ENCODE results near the gene NEDD4. TPM values are rescaled to one million over a fixed set of nuclear protein-coding genes. Genes with fewer than 3 reads are reported as not detected.

Gene NEDD4
- total and polyA plus RNA-seq, 2 of the 4 experiments (the other 2 are of a cell fraction): 27.4 to 80.7 TPM

- peaks cover 3% of the 10 kb centered on the region; the same call in 1 of the 2 replicates for H3K9me3 ChIP-seq (ENCODE audit: control insufficient read depth, insufficient read depth, low read length)
- H3K9me1 ChIP-seq (ENCODE audit: insufficient read depth, low read length): no peaks in the 10 kb centered on the region
- no peaks in the 10 kb centered on the region for H4K20me1 ChIP-seq (ENCODE audit: insufficient read depth, low read length)
- H3K79me1 ChIP-seq (ENCODE audit: low read depth in 1 of 2, low read length in 2 of 2): no peaks in the 10 kb centered on the region
- no peak overlapping the region for H2BK15ac ChIP-seq (ENCODE audit: low read depth, low read length)
- no peak overlapping the region for H2BK20ac ChIP-seq (ENCODE audit: low read depth, low read length)
- no peak overlapping the region for H3K18ac ChIP-seq (ENCODE audit: low read depth, low read length)
- TF ChIP-seq CTCF (conservative IDR thresholded peaks at IDR 0.05; ENCODE audit: low read depth, low read length): 0 out of 2 replicates have a peak, but pooled peaks have one; percentile 2
- no peak for TF ChIP-seq USF2 (IDR thresholded peaks at IDR 0.05; ENCODE audit: low read depth, low read length)
- no peak overlapping the region; the same call in 1 of the 2 replicates for H3K4me2 ChIP-seq (ENCODE audit: low read depth, low read length)
- no peak overlapping the region for H2AFZ ChIP-seq (replicated peaks; ENCODE audit: low read length, poor library complexity)
- ChIA-PET CTCF (interaction anchor here (0.9 to 1.3 kb wide), 4 partner anchors 10 to 20 kb away, joined by 3 to 4 read pairs (median 4); no protein-coding TSS in a partner anchor), POLR2A (ENCODE audit: unreplicated experiment) (interaction anchor here (0.6 kb wide), 1 partner anchor 111 kb away, joined by 3 read pairs; no protein-coding TSS in a partner anchor)
- no peak overlapping the region for H4K91ac ChIP-seq (ENCODE audit: insufficient read depth, low read depth, low read length)
- H4K8ac ChIP-seq (ENCODE audit: low read depth in 2 of 2, low read length in 2 of 2): no peak overlapping the region
- no peak for ATAC-seq (ENCODE audit: low read depth)
- no peak overlapping the region for H2BK120ac ChIP-seq (ENCODE audit: low read depth, low read length)
- H3K4me1 ChIP-seq (ENCODE audit: control insufficient read depth, insufficient read depth, low read length): no peaks in the 10 kb centered on the region
- intact Hi-C loops (cut with micrococcal nuclease) (no loop called here), dilution Hi-C loops (cut with HindIII; ENCODE audit: low sequenced_read_pairs, unreplicated experiment) (no loop called here), in situ Hi-C loops (cut with MboI; ENCODE audit: low sequenced_read_pairs) (no loop called here)
- H3K23ac ChIP-seq (ENCODE audit: low read depth, low read length): no peak overlapping the region
- no peak for DNase-seq
- no peak overlapping the region for H3K27ac ChIP-seq (ENCODE audit: insufficient read depth, low read length)
- no peak overlapping the region for H2AK5ac ChIP-seq (ENCODE audit: low read depth, low read length)
- no TSS peak for BruUV-seq (replicated peaks)
- no CpG with 5 or more reads among the region's 1 CpG for WGBS, 2 experiments (ENCODE audit: extremely low coverage in 2 of 2, insufficient read length in 1 of 2)
- H3K9ac ChIP-seq (ENCODE audit: low read depth, low read length): no peak overlapping the region
- H3K4me3 ChIP-seq (ENCODE audit: insufficient read depth, low read depth, low read length): no peak overlapping the region
- H2AK9ac ChIP-seq (replicated peaks; ENCODE audit: low read depth, low read length, poor library complexity): no peak overlapping the region
- no peak overlapping the region for H3K14ac ChIP-seq (replicated peaks; ENCODE audit: low read depth, low read length)
- H2BK5ac ChIP-seq (ENCODE audit: low read depth, low read length, poor library complexity, severe bottlenecking): no peak overlapping the region
- no peaks in the 10 kb centered on the region; the same call in none of the 2 replicates for H3K27me3 ChIP-seq (ENCODE audit: control insufficient read depth, insufficient read depth, low read length)
- H3K56ac ChIP-seq (ENCODE audit: extremely low read depth, insufficient read depth, low read length): no peak overlapping the region
- H3K4ac ChIP-seq (ENCODE audit: low read depth, low read length): no peak overlapping the region
- H4K5ac ChIP-seq (ENCODE audit: low read depth, low read length): no peak overlapping the region
- no peaks in the 10 kb centered on the region for H3K36me3 ChIP-seq (ENCODE audit: control insufficient read depth, insufficient read depth, low read length)
Measured at GRCh38 chr15:56017920-56018319, 24.5 kb upstream of the NEDD4 start.

All from IMR-90 (cell line).